Upper lobe of right lung (tissue), 1 donor: Measurements from ENCODE around the gene MVD. TPM values are rescaled to one million over a fixed set of nuclear protein-coding genes. Genes with fewer than 3 reads are reported as not detected.
"Not testable (repeated sequence)": the region's sequence is repeated elsewhere in the genome, so short reads cannot be mapped to it uniquely, and the experiment has no call there.

Source experiments
- ATAC-seq: fragments of 200-7000 bp; cut with Tn5 transposase; one replicate; pipeline ENCODE4 v1.9.1; 2020; ENCODE audit warnings: mild to moderate bottlenecking, moderate library complexity
- DNase-seq: peaks from one replicate; pipeline ENCODE4 v3.0.0-alpha.2; 2020
- H3K27ac ChIP-seq: fragments of 200-600 bp; one replicate; pipeline ENCODE4 v1.8.0; 2022
- H3K27me3 ChIP-seq: fragments of 200-600 bp; one replicate; pipeline ENCODE4 v1.8.0; 2022; ENCODE audit warnings: mild to moderate bottlenecking
- H3K36me3 ChIP-seq: fragments of 200-600 bp; one replicate; pipeline ENCODE4 v1.8.0; 2022
- H3K4me1 ChIP-seq: fragments of 200-600 bp; one replicate; pipeline ENCODE4 v1.8.0; 2022
- H3K4me3 ChIP-seq: fragments of 200-600 bp; one replicate; pipeline ENCODE4 v1.8.0; 2022; ENCODE audit warnings: mild to moderate bottlenecking
- H3K9me3 ChIP-seq: fragments of 200-600 bp; one replicate; pipeline ENCODE4 v1.8.0; 2022
- intact Hi-C: fragments of 100-400 bp; cut with DNase I; formaldehyde crosslinking; loops from one replicate; pipeline ENCODE4 v1.11.0; 2022
- total RNA-seq: library from RNA; stranded (reverse); fragmentation: NEBNext Ultra II Directional; extraction: Animal tissue kit (Norgen Biotek cat#: 25700); gene quantifications from one replicate; pipeline ENCODE4 v1.2.1, GENCODE V29; 2021
- TF ChIP-seq, protein P1 (sequence below): fragments of 200-600 bp; IDR thresholded peaks from one replicate; pipeline ENCODE4 v1.8.0; 2022; ENCODE audit warnings: antibody characterized with exemption
- donor health status: DM: no; HTN: yes; CAD: no; lungs with severe emphysema.

MVD gene
- total RNA-seq, 1 donor from 2014 or later, result 104 TPM

DNA sequence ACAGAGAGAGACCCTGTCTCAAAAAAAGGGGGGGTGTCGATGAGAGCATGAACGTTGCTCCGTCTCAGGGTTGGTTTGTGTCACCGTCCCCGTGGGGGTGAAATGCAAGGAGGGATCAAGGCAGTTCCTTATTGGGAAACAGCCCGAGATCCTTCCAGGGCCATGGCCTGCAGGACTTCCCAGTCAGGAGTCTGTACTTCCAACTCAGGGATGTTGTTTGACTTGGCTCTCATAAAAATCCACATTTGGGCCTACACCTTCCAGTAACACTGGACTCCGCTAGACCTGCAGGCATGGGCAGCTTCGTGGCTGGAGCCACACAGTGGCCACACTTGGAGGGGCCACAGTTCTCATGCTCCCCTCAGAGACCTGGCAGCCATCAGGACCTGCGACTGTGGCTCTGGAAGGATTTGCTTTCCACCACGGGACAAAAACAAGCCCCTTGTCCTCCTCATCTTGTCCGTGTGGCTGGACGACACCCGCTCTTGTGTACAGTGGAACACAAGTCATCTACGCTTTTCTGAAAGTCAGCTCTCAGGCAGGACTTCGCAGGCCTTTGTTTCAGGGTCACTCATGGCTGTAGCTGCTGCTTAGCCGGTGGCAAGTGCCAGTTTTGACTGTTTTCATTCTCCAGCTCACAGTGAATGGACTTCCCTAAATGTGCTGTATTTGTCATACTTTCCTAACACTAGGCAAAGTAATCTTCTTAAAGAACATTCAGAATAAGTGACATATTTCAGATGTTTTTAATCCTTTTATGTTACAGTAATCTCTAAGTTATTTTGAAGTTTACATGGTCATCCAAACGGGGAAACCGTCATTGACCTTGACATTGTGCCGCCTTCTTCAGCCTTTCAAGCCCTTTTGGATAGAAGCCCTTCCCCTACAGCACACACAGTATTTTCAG is 48.7 kb downstream of the MVD start:
- Histone ChIP-seq H3K4me3 (no peak overlapping the region), H3K4me1 (no peaks in the 10 kb centered on the region), H3K36me3 (peaks cover 52% of the 10 kb centered on the region), H3K27me3 (no peaks in the 10 kb centered on the region), H3K27ac (no peak overlapping the region), H3K9me3 (no peaks in the 10 kb centered on the region)
- ATAC-seq, result no peak
- TF ChIP-seq, protein P1, sequence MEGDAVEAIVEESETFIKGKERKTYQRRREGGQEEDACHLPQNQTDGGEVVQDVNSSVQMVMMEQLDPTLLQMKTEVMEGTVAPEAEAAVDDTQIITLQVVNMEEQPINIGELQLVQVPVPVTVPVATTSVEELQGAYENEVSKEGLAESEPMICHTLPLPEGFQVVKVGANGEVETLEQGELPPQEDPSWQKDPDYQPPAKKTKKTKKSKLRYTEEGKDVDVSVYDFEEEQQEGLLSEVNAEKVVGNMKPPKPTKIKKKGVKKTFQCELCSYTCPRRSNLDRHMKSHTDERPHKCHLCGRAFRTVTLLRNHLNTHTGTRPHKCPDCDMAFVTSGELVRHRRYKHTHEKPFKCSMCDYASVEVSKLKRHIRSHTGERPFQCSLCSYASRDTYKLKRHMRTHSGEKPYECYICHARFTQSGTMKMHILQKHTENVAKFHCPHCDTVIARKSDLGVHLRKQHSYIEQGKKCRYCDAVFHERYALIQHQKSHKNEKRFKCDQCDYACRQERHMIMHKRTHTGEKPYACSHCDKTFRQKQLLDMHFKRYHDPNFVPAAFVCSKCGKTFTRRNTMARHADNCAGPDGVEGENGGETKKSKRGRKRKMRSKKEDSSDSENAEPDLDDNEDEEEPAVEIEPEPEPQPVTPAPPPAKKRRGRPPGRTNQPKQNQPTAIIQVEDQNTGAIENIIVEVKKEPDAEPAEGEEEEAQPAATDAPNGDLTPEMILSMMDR, result no peak
- intact Hi-C loops, result no loop called here
- DNase-seq, result no peak

DNA sequence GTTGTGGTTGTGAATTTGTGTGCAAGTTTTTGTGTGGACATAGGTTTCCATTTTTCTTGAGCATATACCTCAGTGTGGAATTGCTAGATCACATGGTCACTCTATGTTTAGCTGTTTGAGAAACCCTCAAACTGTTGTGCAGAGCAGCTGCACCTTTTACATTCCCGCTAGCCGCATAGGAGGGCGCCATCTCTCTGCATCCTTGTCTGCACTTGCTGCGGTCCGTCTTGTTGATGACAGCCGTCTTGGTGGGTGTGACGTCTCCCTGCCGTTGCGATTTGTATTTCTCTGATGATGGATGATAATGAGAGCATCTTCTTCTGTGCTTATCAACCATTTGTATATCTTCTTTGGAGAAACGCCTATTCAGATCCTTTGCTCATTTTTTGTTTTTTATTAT is 49.6 kb downstream of the MVD start:
- H3K4me1 ChIP-seq, result no peaks in the 10 kb centered on the region
- H3K27me3 ChIP-seq, result no peaks in the 10 kb centered on the region
- no peaks in the 10 kb centered on the region for H3K9me3 ChIP-seq
- DNase-seq, result no peak
- no peak overlapping the region for H3K4me3 ChIP-seq
- TF ChIP-seq, protein P1, result no peak
- H3K27ac ChIP-seq, result no peak overlapping the region
- ATAC-seq, result no peak
- intact Hi-C loops, result no loop called here
- H3K36me3 ChIP-seq, result peaks cover 51% of the 10 kb centered on the region

DNA sequence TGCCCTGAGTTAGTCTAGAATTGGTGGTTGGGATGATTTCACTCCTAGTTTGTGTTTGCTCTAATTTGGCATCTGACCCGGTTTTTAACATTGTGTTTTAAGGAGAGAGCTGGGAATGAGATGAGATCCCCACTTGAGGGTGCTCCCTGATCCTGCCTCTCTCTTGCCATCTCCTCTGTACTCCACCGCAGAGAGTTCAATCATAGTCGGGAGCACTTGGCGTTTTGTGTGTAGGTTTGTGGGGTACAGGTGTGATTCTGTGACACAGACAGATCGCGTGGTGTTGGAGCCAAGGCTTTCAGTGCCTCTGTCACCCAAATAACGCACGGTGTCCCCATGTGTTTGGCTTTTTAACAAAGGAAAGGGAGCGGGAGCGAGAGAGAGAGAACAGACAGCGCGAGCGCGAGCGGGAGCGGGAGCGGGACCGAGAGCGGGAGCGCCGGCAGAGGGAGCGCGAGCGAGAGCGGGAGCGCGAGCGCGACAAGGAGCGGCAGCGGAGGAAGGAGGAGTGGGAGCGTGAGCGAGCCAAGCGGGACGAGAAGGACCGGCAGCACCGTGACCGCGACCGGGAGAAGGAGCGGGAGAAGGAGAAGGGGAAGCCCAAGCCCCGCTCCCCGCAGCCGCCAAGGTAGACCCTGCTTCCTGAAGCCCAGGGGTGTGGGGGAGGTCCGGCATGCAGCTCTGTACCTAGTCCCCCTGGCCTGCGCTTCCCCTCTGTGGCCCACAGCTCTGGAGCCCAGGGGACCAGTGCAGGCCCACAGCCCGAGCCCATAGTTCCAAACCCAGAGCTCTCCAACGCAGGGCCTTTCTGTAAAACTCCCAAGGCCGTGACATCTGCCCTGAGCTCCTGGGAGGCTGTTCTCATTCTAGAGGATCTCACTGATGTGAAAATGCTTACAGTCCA is 51.7 kb downstream of the MVD start:
- Histone ChIP-seq H3K9me3 (no peaks in the 10 kb centered on the region), H3K27ac (no peak overlapping the region), H3K36me3 (peaks cover 72% of the 10 kb centered on the region), H3K27me3 (no peaks in the 10 kb centered on the region), H3K4me1 (no peaks in the 10 kb centered on the region), H3K4me3 (no peak overlapping the region)
- TF ChIP-seq, protein P1, result no peak
- ATAC-seq (no peak), DNase-seq (no peak)
- intact Hi-C loops, result no loop called here

DNA sequence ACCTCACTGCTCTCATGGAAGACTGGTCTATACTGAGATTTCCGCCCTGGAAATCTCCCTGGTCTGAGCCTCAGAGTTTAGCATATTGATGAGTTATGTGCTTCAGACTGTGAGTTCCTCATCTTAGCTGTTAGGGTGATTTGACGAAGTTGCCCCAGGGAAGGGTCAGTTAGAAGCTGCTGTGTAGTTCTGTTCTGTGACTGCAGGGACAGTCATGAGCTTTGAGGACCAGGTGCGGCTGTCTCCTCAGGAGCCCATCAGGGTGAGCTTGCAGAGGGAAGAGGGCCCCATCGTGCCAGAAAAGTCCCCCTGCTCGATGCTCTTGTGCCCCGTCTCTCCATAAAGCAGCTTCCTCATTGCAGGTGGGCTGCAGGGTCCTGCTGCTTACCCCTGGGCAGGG is 52.8 kb downstream of the MVD start:
- Histone ChIP-seq H3K27me3 (no peaks in the 10 kb centered on the region), H3K27ac (no peak overlapping the region), H3K36me3 (peaks cover 80% of the 10 kb centered on the region), H3K9me3 (no peaks in the 10 kb centered on the region), H3K4me1 (no peaks in the 10 kb centered on the region), H3K4me3 (no peak overlapping the region)
- no peak for DNase-seq
- ATAC-seq, result no peak
- TF ChIP-seq, protein P1, result no peak
- intact Hi-C loops, result no loop called here

DNA sequence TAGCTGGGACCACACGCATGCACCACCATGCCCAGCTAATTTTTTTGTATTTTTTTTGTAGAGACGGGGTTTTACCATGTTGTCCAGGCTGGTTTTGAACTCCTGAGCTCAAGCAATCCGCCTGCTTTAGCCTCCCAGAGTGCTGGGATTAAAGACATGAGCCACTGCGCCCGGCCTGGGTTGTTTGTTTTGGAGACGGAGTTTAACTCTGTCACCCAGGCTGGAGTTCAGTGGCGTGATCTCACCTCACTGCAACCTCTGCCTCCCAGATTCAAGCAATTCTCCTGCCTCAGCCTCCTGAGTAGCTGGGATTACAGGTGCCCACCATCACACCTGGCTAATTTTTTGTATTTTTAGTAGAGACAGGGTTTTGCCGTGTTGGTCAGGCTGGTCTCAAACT is 53.5 kb downstream of the MVD start:
- DNase-seq, H3K9me3 ChIP-seq, intact Hi-C loops, H3K4me1 ChIP-seq, ATAC-seq, H3K4me3 ChIP-seq, H3K27ac ChIP-seq, H3K27me3 ChIP-seq: not testable (repeated sequence)
- peaks cover 80% of the 10 kb centered on the region for H3K36me3 ChIP-seq

DNA sequence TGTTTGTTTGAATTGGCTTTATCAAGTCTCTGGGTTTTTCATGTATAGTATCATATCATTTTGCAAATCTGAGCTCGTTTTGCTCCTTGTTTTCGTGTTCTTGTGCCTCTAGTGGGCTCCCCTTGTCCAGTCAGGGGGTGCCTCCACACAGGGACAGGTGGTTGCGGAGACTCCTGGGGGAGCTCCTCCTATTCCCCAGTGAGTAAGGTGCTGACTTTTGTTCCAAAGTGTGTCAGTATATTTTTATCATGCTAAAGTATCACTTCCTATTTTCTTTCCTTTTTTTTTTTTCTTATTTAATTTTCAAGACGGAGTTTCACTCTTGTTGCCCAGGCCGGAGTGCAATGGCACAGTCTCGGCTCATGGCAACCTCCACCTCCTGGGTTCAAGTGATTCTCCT is 54.8 kb downstream of the MVD start:
- H3K27ac ChIP-seq, result no peak overlapping the region
- DNase-seq (no peak), ATAC-seq (no peak)
- TF ChIP-seq, protein P1, result no peak
- H3K4me1 ChIP-seq, result no peaks in the 10 kb centered on the region
- no peak overlapping the region for H3K4me3 ChIP-seq
- H3K27me3 ChIP-seq, result no peaks in the 10 kb centered on the region
- intact Hi-C loops, result no loop called here
- peaks cover 74% of the 10 kb centered on the region for H3K36me3 ChIP-seq
- no peaks in the 10 kb centered on the region for H3K9me3 ChIP-seq
